Osteocyte (in vitro differentiated cells): ENCODE data around the gene TLX1. TPM values are rescaled to one million over a fixed set of nuclear protein-coding genes. Genes with fewer than 3 reads are reported as not detected.

Experiments used
- DNase-seq: peaks from one replicate; pipeline ENCODE4 v3.0.0; 2021; ENCODE audit warnings: mixed read lengths; ENCODE audit not compliant: unreplicated experiment; ENCODE audit errors: extremely low spot score
- H3K27ac Mint-ChIP-seq: one replicate; pipeline ENCODE4 v1.8.0; 2021; ENCODE audit warnings: mild to moderate bottlenecking, mixed read lengths; ENCODE audit not compliant: unreplicated experiment
- H3K27me3 Mint-ChIP-seq: one replicate; pipeline ENCODE4 v1.8.0; 2021; ENCODE audit warnings: mixed read lengths; ENCODE audit not compliant: unreplicated experiment
- H3K36me3 Mint-ChIP-seq: one replicate; pipeline ENCODE4 v1.8.0; 2021; ENCODE audit warnings: mixed read lengths; ENCODE audit not compliant: unreplicated experiment
- H3K4me1 Mint-ChIP-seq: one replicate; pipeline ENCODE4 v1.8.0; 2021; ENCODE audit warnings: mixed read lengths; ENCODE audit not compliant: unreplicated experiment
- H3K4me3 Mint-ChIP-seq: one replicate; pipeline ENCODE4 v1.8.0; 2021; ENCODE audit warnings: mild to moderate bottlenecking, moderate library complexity, mixed read lengths; ENCODE audit not compliant: unreplicated experiment
- H3K9me3 Mint-ChIP-seq: one replicate; pipeline ENCODE4 v1.8.0; 2021; ENCODE audit warnings: mixed read lengths; ENCODE audit not compliant: unreplicated experiment
- total RNA-seq: library from RNA; stranded (reverse); gene quantifications from 2 replicates; pipeline ENCODE4 v1.2.1, GENCODE V29; 2021
- TF ChIP-seq, protein P1 (sequence below): fragments of 200-600 bp; sonication (generic); IDR thresholded peaks from 2 replicates; pipeline ENCODE4 v1.5.0; 2021; ENCODE audit warnings: antibody characterized with exemption, mild to moderate bottlenecking, moderate library complexity

Gene TLX1
- total RNA-seq, 1 donor from 2014 or later = not detected

DNA sequence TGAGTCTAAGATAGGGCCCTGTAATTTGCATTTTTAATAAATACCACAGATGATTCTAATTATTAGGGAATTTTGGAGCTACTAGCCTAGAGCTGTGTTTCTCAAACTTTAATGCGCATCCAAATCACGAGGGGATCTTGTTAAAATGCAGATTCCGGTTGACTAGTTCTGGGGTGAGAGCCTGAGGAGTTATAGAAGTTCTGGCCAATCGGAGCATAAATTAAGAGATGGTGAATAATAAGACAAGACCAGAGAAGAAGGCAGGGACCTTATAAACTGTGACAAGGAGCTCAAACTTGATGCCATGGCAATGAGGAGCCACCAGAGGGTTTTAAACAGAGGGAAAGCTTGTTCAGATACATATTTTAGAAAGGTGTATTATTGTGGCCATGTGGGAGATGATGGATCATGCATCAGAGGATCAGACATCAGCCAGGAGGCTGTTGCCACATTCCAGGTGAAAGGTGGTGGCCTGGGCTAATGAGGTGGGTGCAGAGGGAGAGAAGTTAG lies 29.7 kb upstream of the TLX1 start:
- Mint-ChIP-seq H3K27me3 (peaks cover 58% of the 10 kb centered on the region), H3K9me3 (no peaks in the 10 kb centered on the region), H3K4me3 (no peak overlapping the region), H3K27ac (no peak overlapping the region), H3K36me3 (no peaks in the 10 kb centered on the region), H3K4me1 (no peaks in the 10 kb centered on the region)
- TF ChIP-seq, protein P1, sequence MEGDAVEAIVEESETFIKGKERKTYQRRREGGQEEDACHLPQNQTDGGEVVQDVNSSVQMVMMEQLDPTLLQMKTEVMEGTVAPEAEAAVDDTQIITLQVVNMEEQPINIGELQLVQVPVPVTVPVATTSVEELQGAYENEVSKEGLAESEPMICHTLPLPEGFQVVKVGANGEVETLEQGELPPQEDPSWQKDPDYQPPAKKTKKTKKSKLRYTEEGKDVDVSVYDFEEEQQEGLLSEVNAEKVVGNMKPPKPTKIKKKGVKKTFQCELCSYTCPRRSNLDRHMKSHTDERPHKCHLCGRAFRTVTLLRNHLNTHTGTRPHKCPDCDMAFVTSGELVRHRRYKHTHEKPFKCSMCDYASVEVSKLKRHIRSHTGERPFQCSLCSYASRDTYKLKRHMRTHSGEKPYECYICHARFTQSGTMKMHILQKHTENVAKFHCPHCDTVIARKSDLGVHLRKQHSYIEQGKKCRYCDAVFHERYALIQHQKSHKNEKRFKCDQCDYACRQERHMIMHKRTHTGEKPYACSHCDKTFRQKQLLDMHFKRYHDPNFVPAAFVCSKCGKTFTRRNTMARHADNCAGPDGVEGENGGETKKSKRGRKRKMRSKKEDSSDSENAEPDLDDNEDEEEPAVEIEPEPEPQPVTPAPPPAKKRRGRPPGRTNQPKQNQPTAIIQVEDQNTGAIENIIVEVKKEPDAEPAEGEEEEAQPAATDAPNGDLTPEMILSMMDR = no peak
- DNase-seq = no peak

DNA sequence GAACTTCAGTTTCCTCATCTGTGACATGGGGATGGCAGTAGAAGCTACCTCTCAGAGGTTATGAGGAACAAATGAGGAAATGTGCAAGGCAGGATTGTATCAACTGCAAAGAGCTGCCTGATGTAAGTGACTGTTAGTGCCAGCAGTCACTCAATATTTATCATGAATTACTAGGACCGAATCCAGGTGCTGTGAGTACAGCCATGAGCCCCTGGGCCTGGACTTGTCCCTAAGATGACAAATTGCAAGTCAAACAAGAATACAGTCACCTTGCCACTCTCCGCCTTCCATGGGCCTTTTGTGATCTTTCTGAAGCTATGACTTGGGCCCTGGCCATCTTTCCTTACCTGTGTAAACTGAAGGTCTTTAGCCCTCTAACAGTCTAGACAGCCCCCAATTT lies 27.7 kb upstream of the TLX1 start:
- Mint-ChIP-seq H3K4me3 (no peak overlapping the region), H3K4me1 (no peaks in the 10 kb centered on the region), H3K27me3 (peaks cover 56% of the 10 kb centered on the region), H3K27ac (no peak overlapping the region), H3K36me3 (no peaks in the 10 kb centered on the region), H3K9me3 (no peaks in the 10 kb centered on the region)
- no peak for DNase-seq
- TF ChIP-seq, protein P1 = no peak

DNA sequence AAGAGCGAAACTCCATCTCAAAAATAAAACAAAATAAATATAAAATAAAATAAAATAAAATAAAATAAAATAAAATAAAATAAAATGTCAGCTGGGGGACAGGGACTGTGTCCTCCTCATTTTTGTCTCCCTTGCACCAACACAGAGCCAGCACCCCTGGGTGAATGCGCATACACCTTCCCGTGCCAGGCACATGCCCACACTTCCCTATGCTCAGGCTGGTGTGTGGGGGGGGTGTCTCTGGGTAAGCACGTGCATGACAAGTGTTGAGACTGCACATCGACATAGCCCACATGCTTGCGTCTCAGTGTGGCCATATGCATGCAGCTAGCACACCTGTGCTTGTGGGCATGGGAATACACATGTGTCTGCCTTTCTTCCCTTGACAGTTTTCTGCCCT lies 24.7 kb upstream of the TLX1 start:
- DNase-seq = no peak
- Mint-ChIP-seq H3K9me3 (no peaks in the 10 kb centered on the region), H3K4me1 (no peaks in the 10 kb centered on the region), H3K27ac (no peak overlapping the region), H3K36me3 (no peaks in the 10 kb centered on the region), H3K27me3 (peaks cover 52% of the 10 kb centered on the region), H3K4me3 (no peak overlapping the region)
- TF ChIP-seq, protein P1 = no peak

DNA sequence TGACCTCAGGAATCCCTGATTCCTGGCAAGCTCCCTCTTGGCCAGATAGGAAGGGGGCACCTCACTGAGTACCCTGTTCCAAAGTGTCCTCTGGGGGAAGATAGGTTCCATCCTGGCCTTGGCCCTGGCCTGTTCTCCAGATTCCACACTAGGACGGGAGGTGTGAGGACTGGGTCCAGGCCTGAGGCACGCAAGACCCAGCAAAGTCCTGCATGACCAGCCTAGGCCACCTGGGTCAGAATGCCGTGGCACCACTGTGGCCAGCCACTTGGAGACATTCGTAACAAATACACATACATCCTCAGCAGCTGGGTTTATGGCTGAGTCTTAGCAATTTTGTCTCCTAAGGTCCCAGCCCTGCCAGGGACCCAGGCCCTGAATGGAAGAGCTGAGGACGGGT lies 23.3 kb upstream of the TLX1 start:
- no peaks in the 10 kb centered on the region for H3K36me3 Mint-ChIP-seq
- peaks cover 48% of the 10 kb centered on the region for H3K27me3 Mint-ChIP-seq
- H3K27ac Mint-ChIP-seq = no peak overlapping the region
- TF ChIP-seq, protein P1 = no peak
- DNase-seq = no peak
- H3K4me3 Mint-ChIP-seq = no peak overlapping the region
- no peaks in the 10 kb centered on the region for H3K4me1 Mint-ChIP-seq
- no peaks in the 10 kb centered on the region for H3K9me3 Mint-ChIP-seq

GRCh38 chr10:101110856-101111523 lies 20.1 kb upstream of the TLX1 start:
- TF ChIP-seq, protein P1 = no peak
- no peak for DNase-seq
- Mint-ChIP-seq H3K36me3 (no peaks in the 10 kb centered on the region), H3K4me1 (no peaks in the 10 kb centered on the region), H3K4me3 (no peak overlapping the region), H3K9me3 (no peaks in the 10 kb centered on the region), H3K27me3 (peaks cover 57% of the 10 kb centered on the region), H3K27ac (no peak overlapping the region)
